Kidney tubule cell (primary cell): ENCODE measurements around the gene SGK1.
A peak's percentile ranks its signal among the peaks of the same experiment; 100 is the strongest.
"Not testable (repeated sequence)": the region's sequence is repeated elsewhere in the genome, so short reads cannot be mapped to it uniquely, and the experiment has no call there.

Source experiments
- DNase-seq: peaks from one replicate; pipeline ENCODE4 v3.0.0-alpha.2; 2018; ENCODE audit warnings: low spot score

Gene SGK1

DNA sequence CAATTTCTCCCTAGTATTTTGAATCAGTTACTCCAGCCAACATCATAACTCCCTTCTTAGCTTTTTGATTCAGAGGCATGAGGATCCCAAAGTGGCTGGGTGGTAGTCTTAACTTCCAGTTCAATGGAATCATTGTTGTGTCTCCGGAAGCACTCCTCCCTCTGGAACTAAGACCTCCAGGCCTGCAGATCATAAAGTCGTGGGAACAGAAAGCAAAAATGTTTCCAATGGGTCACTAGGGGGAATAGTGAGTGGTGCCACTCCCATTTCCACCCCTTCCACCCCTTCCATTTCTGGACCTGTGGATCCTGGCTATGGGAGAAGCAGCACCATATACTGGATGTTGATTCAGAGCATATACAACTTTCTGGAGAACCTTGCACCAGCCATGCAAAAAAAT is 130.8 kb downstream of the SGK1 start:
- no peak for DNase-seq

DNA sequence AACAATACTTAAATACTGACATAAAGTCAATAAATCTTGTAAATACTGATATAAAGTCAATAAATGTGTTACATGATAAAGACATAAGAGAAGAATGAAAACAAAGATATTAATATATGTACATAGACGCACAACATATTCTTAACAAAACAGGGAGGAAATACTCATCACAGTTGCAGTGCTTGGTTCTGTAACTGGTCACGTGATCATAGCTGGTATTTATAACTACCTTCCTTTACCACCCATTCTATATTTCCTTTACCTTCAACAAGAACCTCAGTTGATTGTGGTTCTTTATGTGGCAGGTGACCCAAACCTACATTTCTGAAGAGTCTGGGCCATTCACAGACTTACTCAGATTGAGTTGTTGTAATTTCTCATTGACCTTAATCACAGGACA is 131.6 kb downstream of the SGK1 start:
- DNase-seq, result no peak

DNA sequence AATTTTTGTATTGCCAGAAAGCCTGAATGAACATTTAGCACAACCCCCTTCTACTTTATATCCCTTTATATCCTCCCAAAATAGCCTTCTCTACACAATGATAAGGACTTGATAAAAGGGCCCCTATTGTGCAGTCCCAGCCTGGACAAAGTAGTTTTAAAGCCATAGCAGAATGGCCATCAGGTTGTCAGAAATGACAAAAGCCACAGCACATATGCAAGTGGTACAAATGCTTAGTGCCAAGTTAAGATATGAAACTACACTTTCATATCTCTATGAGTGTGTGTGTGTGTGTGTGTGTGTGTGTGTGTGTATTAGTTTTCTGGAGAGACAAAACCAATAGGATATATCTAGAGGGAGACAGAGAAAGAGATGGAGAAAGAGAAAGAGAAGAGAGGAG is 132.6 kb downstream of the SGK1 start:
- DNase-seq, result no peak

DNA sequence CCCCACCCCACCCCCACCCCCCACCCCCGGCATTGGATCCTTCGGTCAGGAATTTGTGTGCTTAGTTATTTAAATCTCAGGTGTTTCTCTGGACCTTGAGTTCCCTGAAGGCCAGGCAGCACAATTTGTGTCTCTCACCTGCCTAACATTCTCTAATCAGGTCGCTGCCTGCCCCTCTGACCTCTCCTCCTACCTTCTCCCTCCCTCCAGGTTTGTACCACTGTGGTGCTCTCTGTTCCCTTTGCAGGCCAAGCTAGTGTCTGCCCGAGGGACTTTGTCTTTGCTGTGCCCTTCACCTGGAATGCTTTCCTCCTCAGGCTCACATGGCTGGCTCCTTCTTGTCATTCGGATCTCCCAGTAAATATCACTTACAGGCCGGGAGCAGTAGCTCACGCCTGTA is 134.1 kb downstream of the SGK1 start:
- DNase-seq, result no peak

DNA sequence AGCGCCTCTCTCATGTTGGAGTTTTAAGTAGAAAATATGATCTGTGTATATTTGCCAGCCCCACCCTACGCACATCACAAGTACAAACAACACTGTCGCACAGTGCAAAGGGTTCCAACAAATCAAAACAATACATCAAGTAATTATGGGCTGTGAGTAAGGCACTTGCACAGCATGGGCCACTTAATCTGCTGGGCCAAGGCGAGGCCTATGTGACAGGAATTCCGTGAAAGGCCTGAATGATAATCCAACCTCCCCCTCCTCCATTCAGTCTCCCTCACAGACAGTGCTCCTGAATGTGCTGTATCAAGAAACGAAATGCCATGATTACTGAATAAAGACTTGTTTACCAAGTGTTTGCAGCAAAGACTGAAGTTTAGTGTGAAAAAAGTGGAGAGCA is 135.4 kb downstream of the SGK1 start:
- DNase-seq, result no peak

DNA sequence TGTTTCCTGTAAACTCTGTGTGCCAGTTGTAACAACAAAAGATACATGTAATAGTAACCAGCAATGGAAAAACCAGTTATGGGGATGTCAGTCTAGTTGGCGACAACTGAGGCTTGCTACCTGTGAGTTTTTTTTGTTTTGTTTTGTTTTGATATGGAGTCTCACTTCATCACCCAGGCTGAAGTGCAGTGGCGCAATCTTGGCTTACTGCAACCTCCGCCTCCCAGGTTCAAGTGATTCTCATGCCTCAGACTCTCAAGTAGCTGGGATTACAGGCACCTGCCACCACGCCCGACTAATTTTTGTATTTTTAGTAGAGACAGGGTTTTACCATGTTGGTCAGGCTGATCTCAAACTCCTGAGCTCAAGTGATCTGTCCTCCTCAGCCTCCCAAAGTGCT is 136.2 kb downstream of the SGK1 start:
- DNase-seq, result not testable (repeated sequence)

DNA sequence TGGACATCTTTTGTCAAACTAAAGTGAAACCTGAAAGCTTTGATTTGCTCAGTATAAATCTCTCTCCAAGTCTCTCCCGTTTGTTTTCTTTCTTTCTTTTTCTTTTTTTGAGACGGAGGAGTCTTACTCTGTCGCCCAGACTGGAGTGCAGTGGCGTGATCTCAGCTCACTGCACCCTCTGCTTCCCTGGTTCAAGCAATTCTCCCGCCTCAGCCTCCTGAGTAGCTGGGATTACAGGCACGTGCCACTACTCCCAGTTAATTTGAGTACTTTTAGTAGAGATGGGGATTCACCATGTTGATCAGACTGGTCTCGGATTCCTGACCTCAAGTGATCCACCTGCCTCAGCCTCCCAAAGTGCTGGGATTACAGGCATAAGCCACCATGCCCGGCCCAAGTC is 136.7 kb downstream of the SGK1 start:
- DNase-seq, result not testable (repeated sequence)

DNA sequence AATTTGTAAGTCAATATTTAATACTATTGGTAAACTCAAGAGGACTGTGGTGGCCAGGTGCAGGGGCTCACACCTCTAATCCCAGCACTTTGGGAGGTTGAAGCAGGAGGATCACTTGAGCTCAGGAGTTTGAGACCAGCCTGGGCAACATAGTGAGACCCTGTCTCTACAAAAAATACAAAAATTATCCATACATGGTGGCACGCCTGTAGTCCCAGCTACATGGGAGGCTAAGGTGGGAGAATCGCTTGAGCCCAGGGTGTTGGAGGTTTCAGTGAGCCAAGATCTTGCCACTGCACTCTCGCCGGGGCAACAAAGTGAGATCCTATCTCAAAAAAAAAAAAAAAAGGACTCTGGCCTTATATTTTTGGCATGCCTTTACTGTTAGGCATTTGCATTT is 137.4 kb downstream of the SGK1 start:
- not testable (repeated sequence) for DNase-seq

DNA sequence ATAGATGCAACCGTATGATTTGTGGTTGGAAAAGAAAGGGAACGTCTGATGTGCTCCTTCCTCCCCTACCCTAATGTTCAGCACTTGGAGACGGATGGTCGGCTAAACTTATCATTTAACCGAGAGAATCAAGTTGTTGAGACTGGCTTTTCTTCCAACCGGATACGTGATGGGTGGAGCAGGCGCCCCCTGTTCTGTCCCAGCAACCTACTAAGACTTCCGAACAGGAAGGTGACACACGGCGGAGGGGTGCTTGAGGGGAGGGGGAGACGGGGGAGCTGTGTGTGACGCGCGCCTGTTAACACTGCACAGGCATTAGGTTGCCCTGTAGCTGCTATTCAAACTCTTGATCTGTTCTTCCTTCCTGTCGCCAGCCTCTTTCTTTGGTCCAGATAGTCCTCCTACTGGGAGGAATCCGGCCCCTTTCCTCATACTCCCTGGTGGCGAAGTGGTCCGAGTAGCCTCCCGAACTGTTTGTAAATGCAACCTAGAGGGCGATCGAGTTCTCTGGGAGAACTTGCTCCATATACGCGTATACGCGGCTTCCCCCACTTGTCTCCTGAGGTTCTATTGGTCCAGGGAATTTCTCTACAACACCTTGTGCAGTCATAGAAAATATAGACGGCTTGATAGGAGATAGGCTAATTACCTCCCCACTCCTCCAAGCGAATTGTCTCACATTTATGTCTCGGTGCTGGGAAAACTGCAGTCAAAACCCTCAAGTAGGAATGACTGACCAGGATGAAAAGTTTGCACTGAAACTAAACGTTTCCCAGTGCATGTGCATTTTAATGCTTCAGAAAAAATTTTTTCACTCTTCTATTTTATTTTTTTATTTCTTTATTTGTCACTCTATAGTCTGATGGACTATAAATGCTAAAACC is 139.5 kb downstream of the SGK1 start:
- peak; percentile 94 for DNase-seq

DNA sequence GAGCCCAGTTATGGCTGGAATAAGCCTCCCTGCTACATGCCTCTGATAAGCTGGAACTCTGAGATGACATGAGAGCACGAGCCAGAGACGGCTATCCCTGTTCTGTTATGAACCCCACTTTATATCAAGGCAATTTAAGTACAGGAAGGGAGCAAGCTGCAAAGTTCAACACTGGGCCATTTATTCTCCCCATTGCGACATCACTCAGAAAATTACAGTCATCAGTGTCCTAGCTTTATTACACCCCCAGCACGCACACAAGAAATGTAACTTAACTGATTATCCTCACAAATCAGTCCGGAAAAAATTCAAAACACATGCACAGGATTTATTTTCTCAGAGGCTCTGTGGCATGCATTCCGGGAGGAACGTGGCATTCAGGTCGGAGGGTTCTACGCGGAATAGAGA is 140.2 kb downstream of the SGK1 start:
- no peak for DNase-seq

DNA sequence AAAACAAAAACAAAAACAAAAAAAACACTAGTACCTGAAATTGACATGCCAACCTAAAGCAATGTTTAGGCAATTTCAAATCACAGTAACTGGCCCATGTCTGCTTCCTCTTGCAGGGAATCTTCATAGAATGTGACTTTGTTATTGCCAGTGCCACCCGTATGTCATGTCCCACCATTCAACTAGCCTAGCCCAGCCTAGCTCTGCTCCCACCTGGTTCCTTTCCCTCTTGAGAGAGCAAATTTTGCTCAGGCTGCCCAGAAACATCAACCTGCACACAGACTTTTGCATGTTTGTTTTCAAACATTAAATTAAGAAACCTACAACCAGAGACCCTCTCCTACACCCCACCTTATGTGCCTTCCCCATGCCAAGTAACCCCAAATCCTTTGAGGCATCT is 140.7 kb downstream of the SGK1 start:
- no peak for DNase-seq

DNA sequence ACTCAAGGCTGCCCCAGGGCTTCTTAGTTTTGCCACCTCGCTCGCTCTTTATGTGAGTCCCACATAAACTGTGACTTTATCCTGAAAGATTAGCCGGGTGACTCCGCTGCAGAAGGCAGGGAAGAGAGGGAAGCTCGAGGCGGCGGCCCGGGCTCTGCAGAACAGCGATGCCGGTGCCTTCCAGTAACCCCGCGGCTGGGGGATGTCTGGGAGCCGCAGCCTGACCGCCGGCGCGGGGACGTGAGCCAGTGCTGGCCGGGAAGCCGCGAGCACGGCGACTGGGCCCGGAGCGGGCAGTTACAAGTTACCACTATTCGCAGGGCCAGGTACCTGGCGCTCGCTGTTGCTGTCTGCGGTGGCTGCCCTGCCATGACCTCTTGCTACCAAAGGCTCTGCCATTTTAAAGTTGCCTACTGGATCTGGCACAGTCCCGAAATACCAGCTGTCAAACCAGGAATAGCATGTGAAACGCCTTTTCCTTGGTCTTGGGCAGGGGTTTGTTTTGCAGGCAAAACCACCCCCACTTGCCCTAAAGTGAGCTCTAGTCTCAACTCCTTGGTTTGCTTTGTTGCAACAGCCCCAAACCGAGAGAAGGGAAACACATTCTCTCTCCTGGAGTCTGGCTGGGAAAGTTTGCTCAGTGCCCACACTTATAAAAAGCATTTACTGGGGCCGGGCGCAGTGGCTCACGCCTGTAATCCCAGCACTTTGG is 141.5 kb downstream of the SGK1 start:
- DNase-seq, result peak; percentile 45

DNA sequence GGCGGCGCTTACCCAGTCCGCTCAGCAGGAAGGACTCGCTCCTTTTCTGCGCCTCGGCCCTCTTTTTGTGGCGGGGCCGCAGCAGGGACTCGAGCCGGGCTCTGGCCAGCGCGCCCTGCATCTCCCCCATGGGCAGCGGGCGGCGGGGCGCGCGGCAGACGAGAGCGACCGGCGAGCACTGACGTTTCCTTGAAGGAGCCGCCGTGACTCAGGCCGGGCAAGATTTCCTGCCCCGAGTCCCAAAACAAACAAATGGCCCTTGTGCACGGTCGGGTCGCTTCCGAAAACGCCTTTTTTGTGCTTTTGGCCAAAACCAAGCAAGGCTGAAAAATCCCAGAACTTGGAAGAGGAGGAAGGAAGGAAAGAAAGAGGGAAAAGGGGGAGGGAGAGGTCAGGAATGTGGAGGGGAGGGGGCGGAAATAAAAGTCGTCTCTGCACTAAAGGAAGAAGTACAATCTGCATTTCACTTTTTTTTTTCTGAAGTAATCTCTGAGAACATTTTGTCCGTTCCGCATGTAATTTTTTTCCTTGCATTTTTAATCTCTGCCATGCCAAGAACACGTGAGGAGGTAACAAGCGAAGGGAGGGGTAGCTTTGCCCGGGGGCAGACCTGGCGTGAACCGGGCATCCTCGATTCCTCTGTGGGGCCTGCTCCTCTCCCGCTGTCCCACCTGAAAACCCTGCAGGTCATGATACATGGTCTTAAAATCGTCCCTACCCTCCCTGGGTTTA is 142.2 kb downstream of the SGK1 start:
- DNase-seq, result peak; percentile 86

DNA sequence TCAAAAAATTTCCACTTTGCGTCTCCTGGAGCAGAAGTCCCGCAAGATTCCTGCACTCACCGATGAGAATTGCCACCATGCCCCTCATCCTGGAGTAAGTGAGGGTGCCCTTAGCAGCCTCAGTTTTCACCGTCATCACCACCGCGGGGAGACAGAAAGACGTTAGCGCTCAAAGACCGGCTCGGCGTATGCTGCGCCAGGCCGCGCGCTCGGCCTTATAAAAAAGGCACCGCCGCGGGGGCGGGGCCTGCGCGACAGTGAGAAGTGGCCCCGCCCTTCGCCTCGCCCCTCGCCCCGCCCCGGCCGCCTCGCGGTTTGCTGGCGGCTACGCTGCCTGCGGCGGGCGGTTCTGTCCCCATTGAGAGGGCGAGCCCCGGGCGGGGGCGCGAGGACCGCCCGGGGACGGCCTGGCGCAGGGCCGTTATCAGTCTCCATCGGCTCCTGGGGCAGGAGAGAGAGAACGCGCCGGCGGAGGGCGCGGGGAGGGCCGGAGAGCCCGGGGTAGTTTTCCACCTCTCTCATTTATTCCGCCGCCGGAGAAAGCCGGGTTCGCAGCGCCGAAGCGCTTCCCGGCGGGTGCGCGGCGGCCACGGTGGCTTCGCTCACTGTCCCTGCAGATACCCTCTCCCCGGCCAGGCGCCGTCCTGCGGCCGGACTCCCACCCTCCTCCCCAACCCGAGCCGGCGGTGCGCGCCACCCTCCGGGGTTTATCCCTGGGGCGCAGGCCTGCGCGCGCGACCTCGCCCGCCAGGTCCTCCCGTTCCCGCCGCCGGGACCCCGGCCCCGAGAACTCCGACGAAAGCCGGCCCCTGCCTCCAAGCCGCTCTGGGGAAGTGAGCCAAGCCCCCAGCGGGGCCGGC is 143.0 kb downstream of the SGK1 start:
- peak; percentile 92 for DNase-seq

DNA sequence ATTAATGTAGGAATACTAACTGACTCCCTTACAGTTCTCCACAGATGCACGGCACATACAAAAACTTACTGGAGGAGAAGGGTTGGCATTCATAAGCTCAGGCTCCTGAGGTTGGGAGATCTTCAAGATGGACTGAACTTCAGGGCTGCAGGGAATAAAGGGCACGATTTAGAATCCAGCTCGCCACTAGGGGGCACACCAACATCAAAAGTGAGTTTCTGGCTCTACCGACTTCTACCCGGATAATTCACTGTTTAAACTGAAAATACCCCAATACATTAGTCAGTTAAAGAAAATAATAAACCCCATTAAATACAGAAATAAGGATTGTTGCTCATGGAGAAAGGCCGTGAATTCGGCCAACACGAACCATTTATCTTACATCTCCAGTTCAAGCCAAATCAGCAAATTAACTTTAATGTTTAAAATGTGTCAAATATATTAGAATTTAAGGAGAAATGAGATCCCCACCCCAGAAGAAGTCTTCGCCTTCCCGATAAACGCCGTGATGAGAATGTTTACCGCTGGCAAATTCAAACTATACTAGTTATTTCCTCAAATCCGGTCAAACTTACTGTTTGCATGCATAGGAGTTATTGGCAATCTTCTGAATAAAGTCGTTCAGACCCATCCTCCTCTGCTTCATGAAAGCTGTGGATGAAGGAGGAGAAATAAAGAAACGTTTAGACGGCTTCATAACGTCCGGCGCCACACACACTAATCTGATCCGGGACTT is 143.8 kb downstream of the SGK1 start:
- DNase-seq, result peak; percentile 84

DNA sequence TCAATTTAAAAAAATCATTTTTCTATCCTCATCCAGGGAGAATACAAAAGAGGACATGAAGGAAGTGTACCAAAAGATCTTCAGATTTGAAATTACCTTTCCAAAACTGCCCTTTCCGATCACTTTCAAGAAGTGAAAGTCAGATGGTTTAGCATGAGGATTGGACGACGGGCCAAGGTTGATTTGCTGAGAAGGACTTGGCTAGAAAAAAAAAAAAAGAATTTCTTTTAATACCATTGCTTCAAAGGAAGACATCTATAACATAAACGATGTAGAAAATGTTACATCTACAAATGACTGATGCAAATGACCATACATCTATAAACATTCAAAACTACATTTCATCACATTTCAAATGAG is 144.6 kb downstream of the SGK1 start:
- DNase-seq, result peak; percentile 12

DNA sequence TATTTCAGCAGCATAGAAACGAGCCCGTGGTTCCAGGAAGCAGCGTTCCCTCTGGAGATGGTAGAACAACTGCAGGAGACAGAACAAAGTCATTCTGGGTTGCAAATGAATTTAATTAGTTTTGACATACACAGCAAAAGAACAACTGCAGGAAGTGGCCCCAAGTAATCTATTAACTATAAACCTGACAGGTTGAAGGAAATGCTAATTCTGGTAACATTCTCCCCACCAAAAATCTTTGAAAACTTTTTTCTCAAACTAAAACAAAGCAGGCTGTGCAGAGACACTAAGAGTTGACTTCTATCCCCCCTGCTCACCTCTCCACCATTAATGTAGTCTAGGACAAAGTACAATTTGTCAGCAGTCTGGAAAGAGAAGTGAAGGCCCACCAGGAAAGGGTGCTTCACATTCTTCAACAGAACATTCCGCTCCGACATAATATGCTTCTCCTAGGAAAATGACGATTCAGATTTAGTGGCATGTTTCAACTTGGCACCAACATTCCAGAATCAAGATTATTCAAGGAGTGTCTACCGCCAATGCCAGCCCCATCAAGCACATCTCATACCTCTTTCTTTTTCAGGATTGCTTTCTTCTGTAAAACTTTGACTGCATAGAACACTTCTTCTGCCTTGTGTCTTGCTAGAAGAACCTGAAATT is 145.1 kb downstream of the SGK1 start:
- DNase-seq, result peak; percentile 23

DNA sequence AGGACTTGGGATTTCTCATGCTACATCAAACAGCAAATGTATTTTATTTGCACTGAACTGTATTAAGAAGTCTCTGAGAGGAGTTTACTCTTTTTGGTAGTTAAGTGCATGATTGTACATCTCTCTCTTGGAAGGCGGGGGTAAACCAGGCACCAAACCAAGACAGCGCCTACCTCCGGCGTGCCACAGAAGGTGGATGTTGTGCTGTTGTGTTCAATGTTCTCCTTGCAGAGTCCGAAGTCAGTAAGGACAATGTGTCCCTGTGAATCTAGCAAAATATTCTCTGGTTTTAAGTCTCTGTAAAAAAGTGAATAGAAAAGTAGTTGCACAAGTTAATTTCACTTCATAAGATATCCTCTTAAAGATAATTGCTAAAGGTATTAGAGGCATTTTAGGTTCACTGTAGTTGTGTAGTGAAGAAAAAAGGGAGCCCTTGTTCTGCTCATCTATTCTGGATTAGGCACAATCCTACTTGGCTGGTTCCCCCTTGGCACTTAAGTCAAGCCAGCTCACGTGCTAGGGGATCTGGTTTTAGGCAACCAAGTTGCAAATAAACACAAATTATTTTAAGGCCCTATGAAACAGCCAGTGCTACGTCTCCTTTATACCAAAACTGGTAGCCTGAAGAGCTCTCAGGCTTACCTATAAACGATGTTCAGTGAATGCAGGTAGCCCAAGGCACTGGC is 145.7 kb downstream of the SGK1 start:
- peak; percentile 20 for DNase-seq

DNA sequence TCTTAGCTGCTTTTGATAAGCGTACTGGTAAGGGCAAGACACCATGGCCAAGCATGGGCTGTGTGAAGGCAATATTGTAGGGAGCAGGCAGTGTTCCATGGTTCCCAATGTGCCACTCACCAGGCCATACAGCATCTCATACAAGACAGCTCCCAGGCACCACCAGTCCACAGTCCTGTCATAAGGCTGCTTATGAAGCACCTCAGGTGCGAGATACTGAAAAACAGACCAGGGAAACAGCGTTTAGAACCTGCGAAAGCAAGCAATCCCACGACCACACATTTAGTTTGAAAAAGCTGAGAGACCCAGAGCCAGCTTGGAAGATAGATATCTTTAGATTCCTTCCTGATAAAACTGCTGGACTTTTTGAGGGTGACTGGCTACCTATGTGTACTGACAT is 146.4 kb downstream of the SGK1 start:
- peak; percentile 4 for DNase-seq

DNA sequence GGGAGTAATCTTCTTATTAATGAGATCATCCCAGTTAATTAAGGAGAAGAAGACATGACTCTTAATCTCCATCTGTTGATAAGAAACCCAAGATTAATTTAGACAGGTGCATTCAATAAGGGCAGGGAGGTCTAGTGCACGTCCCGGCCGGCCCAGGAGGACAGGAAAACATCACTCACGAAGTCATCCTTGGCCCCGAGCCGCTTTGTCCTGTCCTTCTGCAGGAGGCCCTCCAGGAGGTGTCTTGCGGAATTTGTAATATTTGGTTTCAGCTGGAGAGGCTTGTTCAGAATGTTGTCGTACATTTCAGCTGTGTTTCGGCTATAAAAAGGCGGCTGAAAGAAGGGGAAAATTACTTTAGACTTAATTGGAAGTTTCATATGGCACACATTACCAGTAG is 147.1 kb downstream of the SGK1 start:
- DNase-seq, result peak; percentile 43
